GM12892 (cell line): ENCODE data around the gene NTF4.

ENCODE experiments used
- POLR2A ChIP-seq: IDR thresholded peaks from 2 replicates; pipeline ENCODE4 v1.6.1; 2011; ENCODE audit warnings: low read depth, low read length, control low read depth
- POLR2AphosphoS5 ChIP-seq: IDR thresholded peaks from 2 replicates; pipeline ENCODE4 v1.6.1; 2011; ENCODE audit warnings: low read depth, low read length, control low read depth
- TAF1 ChIP-seq: IDR thresholded peaks from 2 replicates; pipeline ENCODE4 v1.6.1; 2011; ENCODE audit warnings: low read depth, mild to moderate bottlenecking, control low read depth, low read length, borderline replicate concordance

DNA sequence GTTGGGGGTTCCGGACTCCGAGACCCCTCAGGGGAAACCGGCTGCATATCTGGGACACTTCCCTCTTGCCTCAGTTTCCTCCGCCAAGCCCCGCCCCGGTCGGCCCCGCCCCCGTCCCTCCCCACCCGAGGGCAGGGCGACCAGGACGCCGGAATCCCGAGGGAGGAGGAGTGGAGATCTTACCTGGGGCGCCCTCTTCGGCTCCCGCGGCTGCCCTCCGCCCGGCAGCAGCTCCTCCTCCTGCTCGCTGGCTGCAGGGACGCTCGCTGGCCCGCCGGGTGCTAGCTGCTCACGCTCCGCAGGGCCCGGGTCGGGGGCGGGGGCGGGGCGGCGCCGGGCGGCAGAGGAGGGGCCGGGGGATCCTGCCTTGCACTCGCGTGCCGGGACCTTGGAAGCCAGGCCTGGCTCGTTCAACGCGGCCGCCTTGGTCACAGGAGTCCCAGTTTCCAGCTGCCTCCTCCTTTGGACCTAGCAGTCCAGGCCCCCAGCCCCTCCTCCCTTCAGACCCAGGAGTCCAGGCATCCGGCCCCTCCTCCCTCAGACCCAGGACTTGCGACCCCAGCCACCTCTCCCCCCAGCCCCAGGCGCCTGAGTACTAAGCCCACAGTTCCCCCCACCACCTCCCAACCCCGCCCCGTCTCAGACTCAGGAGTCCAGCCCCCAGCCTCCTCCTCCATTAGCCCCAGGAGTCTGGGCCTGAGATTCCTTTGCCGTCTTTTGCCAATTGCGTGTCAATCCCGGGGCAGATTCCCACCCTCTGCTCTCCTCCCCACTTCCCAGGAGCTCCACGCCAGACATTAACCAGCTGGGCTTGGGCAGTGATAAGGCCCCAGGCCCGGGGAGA, at the start of gene NTF4:
- TF ChIP-seq POLR2A, result no peak
- TF ChIP-seq TAF1, result no peak
- TF ChIP-seq POLR2AphosphoS5, result no peak
